ENCODE results near the gene CDC42EP1.

DNA sequence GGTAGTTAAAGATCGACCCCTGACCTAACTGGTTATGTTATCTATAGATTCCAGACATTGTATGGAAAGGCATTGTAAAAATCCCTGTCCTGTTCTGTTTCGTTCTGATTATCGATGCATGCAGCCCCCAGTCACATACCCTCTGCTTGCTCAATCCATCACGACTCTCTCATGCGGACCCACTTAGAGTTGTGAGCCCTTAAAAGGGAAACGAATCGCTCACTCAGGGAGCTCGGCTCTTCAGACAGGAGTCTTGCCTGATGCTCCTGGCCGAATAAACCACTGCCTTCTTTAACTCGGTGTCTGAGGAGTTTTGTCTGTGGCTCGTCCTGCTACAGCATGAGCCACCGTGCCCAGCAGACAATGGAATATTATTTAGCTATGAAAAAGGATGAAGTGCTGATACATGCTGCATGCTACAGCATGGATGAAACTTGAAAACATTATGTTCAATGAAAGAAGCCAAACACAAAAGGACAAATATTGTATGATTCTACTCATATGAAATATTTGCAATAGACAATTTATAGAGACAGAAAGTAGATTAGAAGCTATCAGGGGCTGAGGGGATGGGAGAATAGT is 31.6 kb downstream of the CDC42EP1 start:
- no peak for TF ChIP-seq CTCF (conservative IDR thresholded peaks at IDR 0.05; ENCODE audit: low read depth in 2 of 2)
- TF ChIP-seq REST (IDR thresholded peaks at IDR 0.05; ENCODE audit: unreplicated experiment), result no peak
- TF ChIP-seq NANOG (IDR thresholded peaks at IDR 0.05; ENCODE audit: borderline replicate concordance), result no peak
- TF ChIP-seq STAT1 (IDR thresholded peaks at IDR 0.05; ENCODE audit: unreplicated experiment), result no peak
- TF ChIP-seq CREB1 (CRISPR knock-in tag; IDR thresholded peaks at IDR 0.05; ENCODE audit: low read depth), result no peak
- TF ChIP-seq POLR2AphosphoS5 (IDR thresholded peaks at IDR 0.05; ENCODE audit: low read depth), result no peak
- TF ChIP-seq, protein P1, sequence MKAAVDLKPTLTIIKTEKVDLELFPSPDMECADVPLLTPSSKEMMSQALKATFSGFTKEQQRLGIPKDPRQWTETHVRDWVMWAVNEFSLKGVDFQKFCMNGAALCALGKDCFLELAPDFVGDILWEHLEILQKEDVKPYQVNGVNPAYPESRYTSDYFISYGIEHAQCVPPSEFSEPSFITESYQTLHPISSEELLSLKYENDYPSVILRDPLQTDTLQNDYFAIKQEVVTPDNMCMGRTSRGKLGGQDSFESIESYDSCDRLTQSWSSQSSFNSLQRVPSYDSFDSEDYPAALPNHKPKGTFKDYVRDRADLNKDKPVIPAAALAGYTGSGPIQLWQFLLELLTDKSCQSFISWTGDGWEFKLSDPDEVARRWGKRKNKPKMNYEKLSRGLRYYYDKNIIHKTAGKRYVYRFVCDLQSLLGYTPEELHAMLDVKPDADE (IDR thresholded peaks at IDR 0.05), result no peak
